BJ (cell line): ENCODE measurements around the gene CTSE. TPM values are rescaled to one million over a fixed set of nuclear protein-coding genes. Genes with fewer than 3 reads are reported as not detected.
"Not testable (repeated sequence)": the region's sequence is repeated elsewhere in the genome, so short reads cannot be mapped to it uniquely, and the experiment has no call there.

ENCODE experiments used
- CTCF ChIA-PET: fragments of 350-600 bp; formaldehyde crosslinking; extraction: SDS; loops from one replicate; lab custom pipeline; 2021; ENCODE audit warnings: antibody characterized with exemption, inconsistent platforms; lab: Yijun Ruan, JAX
- POLR2A ChIA-PET: fragments of 300-600 bp; sonication (Branson Sonifier 250); formaldehyde crosslinking; extraction: SDS; loops from one replicate; lab custom pipeline; 2021; ENCODE audit warnings: antibody characterized with exemption; lab: Charles Lee
- DNase-seq: peaks from one replicate; pipeline ENCODE4 v3.0.0-alpha.2; 2011; ENCODE audit warnings: low read depth
- H3K27me3 ChIP-seq: 2 replicates; pipeline ENCODE4 v1.6.0; 2011; ENCODE audit warnings: low read length; ENCODE audit not compliant: control insufficient read depth, insufficient read depth
- H3K36me3 ChIP-seq: 2 replicates; pipeline ENCODE4 v1.5.1; 2011; ENCODE audit warnings: low read length; ENCODE audit not compliant: control insufficient read depth, insufficient read depth
- H3K4me3 ChIP-seq: 2 replicates; pipeline ENCODE4 v1.5.1; 2011; ENCODE audit warnings: low read depth, mild to moderate bottlenecking, control low read depth, low read length
- polyA plus RNA-seq: library from polyadenylated mRNA; depleted of rRNA; stranded (reverse); fragments of >200 nt; gene quantifications from 2 replicates; pipeline ENCODE4 v1.2.3, GENCODE V29; 2011
- TF ChIP-seq, protein P1 (sequence below): IDR thresholded peaks from 2 replicates; pipeline ENCODE4 v1.5.1; 2011; ENCODE audit warnings: low read depth, mild to moderate bottlenecking, control low read depth, inconsistent platforms, low read length, moderate library complexity; ENCODE audit not compliant: insufficient read depth

CTSE gene
- polyA plus RNA-seq, 1 experiment: not detected

DNA sequence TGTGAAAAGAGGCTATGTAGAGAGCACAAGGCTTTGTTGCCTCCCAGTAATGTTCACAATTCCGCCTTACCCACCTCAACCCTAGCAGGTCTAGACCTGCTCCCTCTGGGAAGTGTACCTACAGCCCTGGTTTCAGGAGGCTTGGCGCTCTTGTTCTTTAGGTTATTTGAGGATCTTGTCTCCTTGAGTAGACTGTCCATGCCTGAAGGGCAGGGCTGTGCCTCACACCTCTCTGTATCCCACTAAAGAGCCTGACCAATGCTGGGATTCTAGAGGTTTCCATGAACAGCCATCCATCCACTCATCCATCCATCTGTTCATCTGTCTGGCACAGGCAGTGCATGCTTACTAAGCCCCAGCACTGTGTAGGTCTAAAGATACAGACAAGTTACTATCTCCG lies 21.5 kb downstream of the CTSE start:
- no peak overlapping the region for H3K4me3 ChIP-seq
- no peak for DNase-seq
- ChIA-PET POLR2A (no interaction called here), CTCF (interaction anchor here (1.2 to 6.7 kb wide), 4 partner anchors 17 to 210 kb away, joined by 3 to 41 read pairs (median 4); no protein-coding TSS in a partner anchor)
- peaks cover 4% of the 10 kb centered on the region for H3K27me3 ChIP-seq
- no peaks in the 10 kb centered on the region for H3K36me3 ChIP-seq
- TF ChIP-seq, protein P1, sequence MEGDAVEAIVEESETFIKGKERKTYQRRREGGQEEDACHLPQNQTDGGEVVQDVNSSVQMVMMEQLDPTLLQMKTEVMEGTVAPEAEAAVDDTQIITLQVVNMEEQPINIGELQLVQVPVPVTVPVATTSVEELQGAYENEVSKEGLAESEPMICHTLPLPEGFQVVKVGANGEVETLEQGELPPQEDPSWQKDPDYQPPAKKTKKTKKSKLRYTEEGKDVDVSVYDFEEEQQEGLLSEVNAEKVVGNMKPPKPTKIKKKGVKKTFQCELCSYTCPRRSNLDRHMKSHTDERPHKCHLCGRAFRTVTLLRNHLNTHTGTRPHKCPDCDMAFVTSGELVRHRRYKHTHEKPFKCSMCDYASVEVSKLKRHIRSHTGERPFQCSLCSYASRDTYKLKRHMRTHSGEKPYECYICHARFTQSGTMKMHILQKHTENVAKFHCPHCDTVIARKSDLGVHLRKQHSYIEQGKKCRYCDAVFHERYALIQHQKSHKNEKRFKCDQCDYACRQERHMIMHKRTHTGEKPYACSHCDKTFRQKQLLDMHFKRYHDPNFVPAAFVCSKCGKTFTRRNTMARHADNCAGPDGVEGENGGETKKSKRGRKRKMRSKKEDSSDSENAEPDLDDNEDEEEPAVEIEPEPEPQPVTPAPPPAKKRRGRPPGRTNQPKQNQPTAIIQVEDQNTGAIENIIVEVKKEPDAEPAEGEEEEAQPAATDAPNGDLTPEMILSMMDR: no peak

DNA sequence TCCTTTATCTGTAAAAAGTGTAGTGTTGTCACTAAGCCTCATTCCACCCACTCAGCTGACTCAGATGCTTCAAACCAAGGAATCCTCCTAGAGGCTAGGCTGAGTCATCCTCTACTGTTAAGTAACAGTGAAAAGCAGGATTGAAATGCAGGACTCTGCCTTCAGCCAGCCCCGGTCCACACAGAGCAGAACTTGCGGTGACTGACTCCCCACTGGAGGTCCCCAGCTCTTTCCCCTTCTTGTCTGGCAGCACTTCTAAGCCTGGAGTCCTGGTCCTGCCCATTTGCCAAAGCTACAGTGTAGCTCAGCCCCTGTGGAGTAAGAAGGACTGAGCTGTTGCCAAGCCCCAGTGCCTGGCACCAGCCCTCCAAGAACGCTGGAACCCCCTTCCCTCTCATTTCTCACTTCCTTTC lies 22.2 kb downstream of the CTSE start:
- no peak overlapping the region for H3K4me3 ChIP-seq
- no peaks in the 10 kb centered on the region for H3K36me3 ChIP-seq
- ChIA-PET POLR2A (no interaction called here), CTCF (interaction anchor here (1.1 to 6.7 kb wide), 5 partner anchors 10 to 83 kb away, joined by 3 to 41 read pairs (median 7); no protein-coding TSS in a partner anchor)
- TF ChIP-seq, protein P1: no peak
- H3K27me3 ChIP-seq: no peaks in the 10 kb centered on the region
- DNase-seq: peak; percentile 79

DNA sequence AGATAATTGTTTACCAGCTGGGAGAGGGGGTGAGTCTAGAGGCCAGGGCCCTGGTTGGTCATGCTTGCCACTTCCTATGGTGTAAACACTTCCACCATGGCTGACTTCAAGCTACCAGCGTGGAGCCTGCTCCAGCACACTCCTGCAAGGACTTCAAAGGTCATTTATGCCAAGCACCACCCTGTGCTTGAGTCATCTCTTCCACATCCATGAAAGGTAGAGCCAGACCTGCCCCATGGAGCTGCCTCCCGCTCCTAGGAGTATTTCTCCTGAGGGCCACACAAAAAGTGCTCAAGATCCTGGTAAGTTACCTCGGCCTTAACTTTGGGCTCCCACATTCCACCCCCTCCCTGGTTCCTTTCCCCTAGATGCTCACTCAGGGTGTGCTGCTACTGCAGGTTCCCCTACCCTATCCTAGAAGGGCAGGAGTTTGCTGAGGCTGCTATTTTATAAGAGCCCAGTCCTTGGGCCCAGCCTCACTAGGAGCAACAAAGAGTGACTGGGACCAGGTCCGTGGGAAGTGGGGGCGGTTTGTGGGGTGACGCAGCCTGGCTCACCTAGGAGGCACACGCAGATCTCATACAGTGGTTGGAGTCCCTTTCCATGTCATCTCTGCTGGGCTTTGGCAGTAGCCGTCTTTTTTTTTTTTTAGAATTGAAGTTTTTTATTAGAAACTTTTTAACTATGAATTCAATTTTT lies 22.9 kb downstream of the CTSE start:
- no peak for DNase-seq
- CTCF ChIA-PET: interaction anchor here (1.1 to 6.7 kb wide), 5 partner anchors 9 to 82 kb away, joined by 3 to 41 read pairs (median 7); no protein-coding TSS in a partner anchor
- H3K27me3 ChIP-seq: no peaks in the 10 kb centered on the region
- no peak overlapping the region for H3K4me3 ChIP-seq
- POLR2A ChIA-PET: no interaction called here
- H3K36me3 ChIP-seq: no peaks in the 10 kb centered on the region
- TF ChIP-seq, protein P1: no peak

DNA sequence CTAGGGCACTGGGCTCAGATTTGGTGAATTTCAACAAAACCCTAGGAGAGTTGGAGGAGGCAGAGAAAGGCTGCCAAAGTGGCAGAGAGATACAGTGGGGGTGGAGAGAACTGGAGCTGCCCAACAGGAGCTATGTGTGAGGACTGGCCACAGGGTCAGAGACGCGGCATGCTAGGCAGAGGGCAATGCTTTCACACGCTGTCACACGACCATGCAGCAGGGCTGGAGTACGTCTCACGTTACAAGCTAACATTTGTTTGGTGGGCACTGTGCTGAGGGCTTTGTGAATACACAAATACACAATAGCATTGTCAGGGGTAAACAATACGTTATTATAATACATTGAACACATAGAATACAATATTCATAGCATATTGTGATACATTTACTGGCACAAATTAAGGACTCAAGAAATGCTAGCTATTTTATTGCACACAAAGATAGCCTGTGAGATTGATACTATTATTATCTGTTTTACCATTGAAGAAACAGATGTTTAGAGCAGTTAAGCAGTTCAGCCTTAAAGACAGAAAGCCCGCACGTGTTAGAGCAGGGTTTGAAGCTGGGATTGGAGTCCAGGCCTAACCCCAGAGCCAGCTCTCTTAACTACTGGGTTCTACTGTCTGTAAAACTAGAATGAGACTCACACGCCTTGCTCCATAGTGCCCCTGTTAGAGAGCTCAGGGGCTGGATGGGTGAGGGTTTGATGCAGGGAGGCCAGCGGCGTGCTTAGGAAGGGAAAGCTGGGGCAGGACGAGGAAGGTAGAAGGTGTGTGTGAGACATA lies 25.0 kb downstream of the CTSE start:
- POLR2A ChIA-PET: interaction anchor here (0.5 kb wide), 1 partner anchor 41 kb away, joined by 3 read pairs; no protein-coding TSS in a partner anchor
- CTCF ChIA-PET: interaction anchor here (0.5 to 6.7 kb wide), 8 partner anchors 13 to 490 kb away, joined by 3 to 41 read pairs (median 4); no protein-coding TSS in a partner anchor
- no peak for DNase-seq
- TF ChIP-seq, protein P1: no peak
- Histone ChIP-seq H3K4me3 (no peak overlapping the region), H3K36me3 (no peaks in the 10 kb centered on the region), H3K27me3 (no peaks in the 10 kb centered on the region)

DNA sequence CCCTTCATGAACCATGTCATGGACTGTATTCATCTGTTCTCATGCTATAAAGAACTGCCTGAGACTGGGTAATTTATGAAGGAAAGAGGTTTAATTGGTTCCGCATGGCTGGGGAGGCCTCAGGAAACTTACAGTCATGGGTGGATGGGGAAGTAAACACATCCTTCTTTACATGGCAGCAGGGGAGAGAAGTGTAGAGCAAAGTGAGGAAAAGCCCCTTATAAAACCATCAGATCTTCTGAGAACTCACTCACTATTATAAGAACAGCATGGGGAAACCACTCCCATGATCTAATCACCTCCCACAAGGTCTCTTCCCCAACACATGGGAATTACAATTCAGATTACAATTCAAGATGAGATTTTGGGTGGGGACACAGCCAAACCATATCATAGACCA lies 27.1 kb downstream of the CTSE start:
- H3K27me3 ChIP-seq, DNase-seq, H3K4me3 ChIP-seq, H3K36me3 ChIP-seq, POLR2A ChIA-PET: not testable (repeated sequence)
- CTCF ChIA-PET: interaction anchor here (6.7 kb wide), 1 partner anchor 12 kb away, joined by 41 read pairs; no protein-coding TSS in a partner anchor
